GM19397 (cell line): ENCODE results near the gene GSK3B.

ENCODE experiments used
- ATAC-seq: cut with Tn5 transposase; IDR thresholded peaks from one replicate; pipeline ENCODE4 v1.9.1; 2021; ENCODE audit warnings: mild to moderate bottlenecking, moderate library complexity; ENCODE audit not compliant: unreplicated experiment

Gene GSK3B

DNA sequence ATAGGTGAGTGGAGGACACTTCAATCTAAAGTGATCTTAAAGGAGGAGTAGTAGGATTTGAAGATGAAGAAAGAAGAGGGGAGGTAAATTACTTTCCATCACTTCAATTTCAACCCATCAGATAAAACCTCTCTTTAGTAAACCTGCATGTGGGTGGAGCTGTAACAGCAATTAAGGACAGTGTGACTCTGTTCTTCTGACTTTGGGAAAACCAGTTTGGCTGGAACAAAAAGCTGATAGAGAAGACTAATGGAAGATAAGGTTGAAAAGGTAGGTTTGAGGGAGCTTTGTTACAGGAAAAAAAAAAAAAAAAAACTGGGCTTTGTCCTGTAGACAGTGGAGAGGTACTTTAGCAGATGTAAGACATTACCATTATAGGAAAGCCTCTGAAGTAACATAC lies 4.5 kb upstream of the GSK3B start:
- ATAC-seq, result no peak

GRCh38 chr3:120095979-120096426 lies 1.8 kb upstream of the GSK3B start:
- ATAC-seq, result no peak

DNA sequence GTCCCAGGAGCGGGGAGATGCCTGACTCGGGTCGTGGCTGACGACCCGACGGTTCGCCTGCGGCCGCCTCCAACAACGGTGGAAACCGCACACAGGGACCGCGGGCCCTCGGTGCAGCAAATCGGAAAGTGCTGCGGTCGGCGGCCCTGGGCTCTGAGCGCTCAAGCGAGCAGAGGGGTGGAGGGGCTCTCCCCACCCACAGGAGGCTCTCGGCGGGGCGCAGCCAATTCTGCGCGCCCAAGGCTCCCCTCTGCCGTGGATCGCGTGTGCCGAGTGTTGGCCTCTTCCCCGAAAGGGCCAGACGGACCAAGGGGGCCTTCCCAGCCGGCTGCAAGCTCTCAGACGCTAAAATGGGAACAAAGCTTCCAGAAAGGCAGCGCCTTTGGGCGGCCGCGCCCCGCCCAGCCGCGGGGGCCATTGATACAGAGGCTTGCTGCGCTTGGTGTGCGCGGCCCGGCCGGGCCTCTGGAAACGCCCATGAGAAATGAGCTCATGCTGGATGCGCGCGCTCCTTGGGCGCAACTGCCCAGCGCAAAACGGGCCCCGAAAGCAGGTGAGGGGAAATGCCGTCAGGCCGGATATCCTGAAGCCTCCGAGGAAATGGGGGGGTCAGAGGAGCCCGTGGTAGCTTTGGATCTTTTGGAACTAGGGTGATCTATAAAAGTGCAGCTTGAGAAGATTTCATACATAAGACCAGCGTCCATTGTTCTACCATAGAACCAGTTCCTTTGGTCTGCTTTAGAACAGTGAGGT lies 1.2 kb upstream of the GSK3B start:
- peak; percentile 47 for ATAC-seq

DNA sequence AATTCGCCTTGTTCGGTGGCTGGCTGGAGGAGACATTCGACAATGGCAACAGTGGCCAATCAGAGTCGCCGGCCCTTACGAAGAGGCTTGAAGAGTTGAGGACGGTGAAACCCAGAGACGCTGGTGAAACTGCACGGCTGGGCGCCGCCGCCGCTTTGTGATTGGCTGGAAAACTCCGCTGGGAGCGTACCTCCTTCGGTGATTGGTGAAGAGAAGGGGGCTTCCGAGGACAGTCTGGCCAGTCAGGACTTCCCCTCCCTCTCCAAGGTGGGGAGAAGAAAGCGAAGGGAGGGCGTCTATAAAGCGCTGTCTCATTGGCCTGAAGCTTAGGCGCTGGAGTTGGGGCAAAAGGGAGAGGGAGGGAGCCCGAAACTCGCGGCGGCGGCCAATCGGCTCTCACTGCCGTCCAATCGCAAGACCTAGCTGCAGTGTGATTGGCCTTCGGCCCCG lies 554 bp upstream of the GSK3B start:
- peak; percentile 62 for ATAC-seq

- ATAC-seq, result no peak
Observed at GRCh38 chr3:120093119-120093910, 932 bp downstream of the GSK3B start.

DNA sequence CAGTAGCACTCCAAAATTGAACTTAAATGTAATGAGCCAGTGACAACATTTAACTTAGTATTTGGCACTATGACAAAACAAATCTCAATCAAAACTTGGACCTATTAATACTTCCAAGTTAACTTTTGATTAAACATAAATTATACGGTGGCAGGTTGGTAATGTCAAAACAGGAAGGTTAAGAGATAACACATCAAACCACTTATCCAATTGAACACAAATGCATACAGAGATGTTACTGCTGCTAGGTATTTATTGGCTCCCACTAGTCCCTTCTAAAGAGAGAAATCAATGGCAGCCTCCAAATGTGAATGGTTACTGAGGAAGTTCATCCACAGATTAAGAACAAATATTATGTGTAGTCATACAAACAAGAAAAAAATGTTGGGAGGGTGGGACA lies 1.8 kb downstream of the GSK3B start:
- no peak for ATAC-seq

- no peak for ATAC-seq
Observed at GRCh38 chr3:120090422-120090821, 3.8 kb downstream of the GSK3B start.

- no peak for ATAC-seq
Observed at GRCh38 chr3:120089089-120089488, 5.2 kb downstream of the GSK3B start.

- no peak for ATAC-seq
Observed at GRCh38 chr3:120088622-120089021, 5.6 kb downstream of the GSK3B start.

GRCh38 chr3:120081719-120082118 lies 12.5 kb downstream of the GSK3B start:
- no peak for ATAC-seq

GRCh38 chr3:120080836-120081235 lies 13.4 kb downstream of the GSK3B start:
- ATAC-seq, result no peak

DNA sequence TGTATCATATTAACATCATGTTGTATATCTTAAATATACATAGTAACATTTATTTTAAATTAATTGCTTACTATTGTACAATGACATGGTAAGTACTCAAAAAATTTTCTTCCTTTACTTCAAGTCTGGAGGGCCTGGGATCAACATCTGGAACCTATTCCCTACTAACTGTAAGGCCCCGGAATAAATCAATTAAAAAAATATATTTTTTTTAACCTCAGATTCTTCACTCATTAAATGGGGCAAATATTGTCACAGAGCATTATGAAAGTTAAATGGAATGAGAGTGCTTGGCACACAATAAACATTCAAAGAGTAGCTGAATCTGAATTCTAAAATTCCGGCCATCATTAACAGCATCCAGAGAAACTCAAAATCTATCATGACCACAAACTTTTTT lies 16.5 kb downstream of the GSK3B start:
- no peak for ATAC-seq

GRCh38 chr3:120072867-120073525 lies 21.3 kb downstream of the GSK3B start:
- no peak for ATAC-seq

- ATAC-seq, result no peak
Observed at GRCh38 chr3:120071259-120071658, 23.0 kb downstream of the GSK3B start.

- ATAC-seq, result no peak
Observed at GRCh38 chr3:120070263-120070981, 23.8 kb downstream of the GSK3B start.

- ATAC-seq, result no peak
Observed at GRCh38 chr3:120067083-120067482, 27.2 kb downstream of the GSK3B start.

GRCh38 chr3:120066634-120067033 lies 27.6 kb downstream of the GSK3B start:
- ATAC-seq, result no peak

- no peak for ATAC-seq
Observed at GRCh38 chr3:120064641-120065040, 29.6 kb downstream of the GSK3B start.

- no peak for ATAC-seq
Observed at GRCh38 chr3:120062474-120062873, 31.8 kb downstream of the GSK3B start.

- no peak for ATAC-seq
Observed at GRCh38 chr3:120059081-120059864, 35.0 kb downstream of the GSK3B start.
